HL-60 (cell line): Measurements from ENCODE around the gene ANKRD12.
A peak's percentile ranks its signal among the peaks of the same experiment; 100 is the strongest.

Experiments used
- DNase-seq, 2 experiments: peaks; one replicate each; pipeline ENCODE4 v3.0.0-alpha.2; 2010 to 2020; ENCODE audit warnings: low read depth in 1 of 2, low spot score in 1 of 2
- H3K27ac ChIP-seq: fragments of 250-450 bp; sonication (Bioruptor Pico); replicated peaks from 2 replicates; pipeline ENCODE4 v1.5.1; 2020; ENCODE audit warnings: mild to moderate bottlenecking, moderate library complexity
- H3K27me3 ChIP-seq: fragments of 250-450 bp; sonication (Bioruptor Pico); 2 replicates; pipeline ENCODE4 v1.5.1; 2021; ENCODE audit warnings: mild to moderate bottlenecking, moderate library complexity; ENCODE audit not compliant: insufficient read depth, poor library complexity, severe bottlenecking
- H3K4me3 ChIP-seq: replicated peaks from 2 replicates; pipeline ENCODE4 v1.5.1; 2011; ENCODE audit warnings: mild to moderate bottlenecking, control low read depth, low read length; ENCODE audit not compliant: insufficient read depth
- CTCF ChIP-seq: IDR thresholded peaks from one replicate; pipeline ENCODE4 v1.5.1; 2011; ENCODE audit warnings: low read length, control low read depth, inconsistent platforms; ENCODE audit not compliant: insufficient read depth
- GABPA ChIP-seq: IDR thresholded peaks from 2 replicates; pipeline ENCODE4 v1.6.1; 2012; ENCODE audit warnings: low read depth
- POLR2AphosphoS5 ChIP-seq: IDR thresholded peaks from 2 replicates; pipeline ENCODE4 v1.6.1; 2012; ENCODE audit warnings: low read depth
- REST ChIP-seq: IDR thresholded peaks from 2 replicates; pipeline ENCODE4 v1.6.1; 2012; ENCODE audit warnings: low read depth; ENCODE audit not compliant: insufficient replicate concordance
- SPI1 ChIP-seq: IDR thresholded peaks from 2 replicates; pipeline ENCODE4 v1.6.1; 2012; ENCODE audit warnings: low read depth, mild to moderate bottlenecking, borderline replicate concordance

ANKRD12 gene

GRCh38 chr18:9095297-9096006 lies 41.1 kb upstream of the ANKRD12 start:
- Histone ChIP-seq H3K27ac (peak overlapping the region; percentile 87), H3K27me3 (no peaks in the 10 kb centered on the region), H3K4me3 (no peak overlapping the region)
- TF ChIP-seq SPI1, result peak; percentile 76; the same call in 1 of the 2 replicates
- no peak for TF ChIP-seq CTCF
- 0 out of 2 replicates have a peak, but pooled peaks have one; percentile 21 for TF ChIP-seq GABPA
- peak; percentile 91 for TF ChIP-seq POLR2AphosphoS5
- TF ChIP-seq REST, result no peak
- peak in 1 of 2 experiments; percentile 86 for DNase-seq

- Histone ChIP-seq H3K4me3 (no peak overlapping the region), H3K27me3 (no peaks in the 10 kb centered on the region), H3K27ac (peak overlapping the region; percentile 87)
- no peak for DNase-seq
- TF ChIP-seq GABPA, result 0 out of 2 replicates have a peak, but pooled peaks have one; percentile 6
- no peak for TF ChIP-seq SPI1
- no peak for TF ChIP-seq POLR2AphosphoS5
Measured at GRCh38 chr18:9096007-9096371, 40.6 kb upstream of the ANKRD12 start.

GRCh38 chr18:9096685-9097084 lies 39.9 kb upstream of the ANKRD12 start:
- TF ChIP-seq CTCF, result no peak
- no peak for TF ChIP-seq REST
- TF ChIP-seq POLR2AphosphoS5, result no peak
- TF ChIP-seq GABPA, result no peak
- TF ChIP-seq SPI1, result no peak
- no peak for DNase-seq
- Histone ChIP-seq H3K27me3 (no peaks in the 10 kb centered on the region), H3K4me3 (no peak overlapping the region), H3K27ac (peak overlapping the region; percentile 87)

- TF ChIP-seq GABPA, result no peak
- no peak for TF ChIP-seq SPI1
- TF ChIP-seq POLR2AphosphoS5, result no peak
- no peak for TF ChIP-seq REST
- Histone ChIP-seq H3K27me3 (no peaks in the 10 kb centered on the region), H3K4me3 (no peak overlapping the region), H3K27ac (no peak overlapping the region)
- no peak for DNase-seq
Measured at GRCh38 chr18:9097349-9097748, 39.2 kb upstream of the ANKRD12 start.
